Activated naive CD8-positive, alpha-beta T cell treated with anti-CD3 and anti-CD28 coated beads, Interleukin-2, amount 10 ng/mL, durations not matched to agents 7 days and 5 days (primary cell): Measurements from ENCODE around the gene OR2T2. TPM values are rescaled to one million over a fixed set of nuclear protein-coding genes. Genes with fewer than 3 reads are reported as not detected.
"Not testable (repeated sequence)": the region's sequence is repeated elsewhere in the genome, so short reads cannot be mapped to it uniquely, and the experiment has no call there.

Experiments
- ATAC-seq: fragments of 150-1000 bp; cut with Tn5 transposase; one replicate; pipeline ENCODE4 v1.10.0; 2021; ENCODE audit warnings: low read depth, moderate library complexity
- POLR2A ChIA-PET: fragments of 350-600 bp; sonication (Branson Sonifier 250); formaldehyde crosslinking; loops from one replicate; lab custom pipeline; 2021; ENCODE audit warnings: antibody characterized with exemption; lab: Charles Lee
- DNase-seq: peaks from one replicate; pipeline ENCODE4 v3.0.0; 2021
- H3K27ac Mint-ChIP-seq: one replicate; pipeline ENCODE4 v1.8.0; 2022; ENCODE audit warnings: mild to moderate bottlenecking, mixed read lengths
- H3K27me3 Mint-ChIP-seq: one replicate; pipeline ENCODE4 v1.8.0; 2022; ENCODE audit warnings: mild to moderate bottlenecking, moderate library complexity, mixed read lengths
- H3K36me3 Mint-ChIP-seq: one replicate; pipeline ENCODE4 v1.8.0; 2021; ENCODE audit warnings: mild to moderate bottlenecking, mixed read lengths
- H3K4me1 Mint-ChIP-seq: one replicate; pipeline ENCODE4 v1.8.0; 2021; ENCODE audit warnings: mixed read lengths
- H3K4me3 Mint-ChIP-seq: one replicate; pipeline ENCODE4 v1.8.0; 2022; ENCODE audit warnings: mild to moderate bottlenecking, moderate library complexity, mixed read lengths
- H3K9me3 Mint-ChIP-seq: one replicate; pipeline ENCODE4 v1.8.0; 2021; ENCODE audit warnings: mixed read lengths
- total RNA-seq, 2 experiments: library from RNA; stranded (reverse); gene quantifications; one replicate each; pipeline ENCODE4 v1.2.3, GENCODE V29; 2021

OR2T2 gene
- total RNA-seq, 2 experiments from 2014 or later = not detected

GRCh38 chr1:248436303-248436702 is 9.1 kb upstream of the OR2T2 start:
- H3K4me1 Mint-ChIP-seq, POLR2A ChIA-PET: not testable (repeated sequence)

GRCh38 chr1:248438668-248439067 is 6.8 kb upstream of the OR2T2 start:
- H3K27me3 Mint-ChIP-seq, H3K4me1 Mint-ChIP-seq, H3K9me3 Mint-ChIP-seq, POLR2A ChIA-PET, H3K36me3 Mint-ChIP-seq, DNase-seq, H3K27ac Mint-ChIP-seq, H3K4me3 Mint-ChIP-seq, ATAC-seq: not testable (repeated sequence)

More at GRCh38 chr1:248436303-248436702, 9.1 kb upstream of the OR2T2 start:
- H3K27me3 Mint-ChIP-seq, ATAC-seq, H3K27ac Mint-ChIP-seq, H3K36me3 Mint-ChIP-seq, H3K4me3 Mint-ChIP-seq, H3K9me3 Mint-ChIP-seq, DNase-seq: not testable (repeated sequence)

GRCh38 chr1:248439283-248439682 is 6.2 kb upstream of the OR2T2 start:
- DNase-seq, H3K9me3 Mint-ChIP-seq, H3K27me3 Mint-ChIP-seq, H3K36me3 Mint-ChIP-seq, POLR2A ChIA-PET, H3K27ac Mint-ChIP-seq, H3K4me3 Mint-ChIP-seq, H3K4me1 Mint-ChIP-seq, ATAC-seq: not testable (repeated sequence)

- H3K4me1 Mint-ChIP-seq, H3K27ac Mint-ChIP-seq, H3K9me3 Mint-ChIP-seq, H3K4me3 Mint-ChIP-seq, DNase-seq, H3K36me3 Mint-ChIP-seq, POLR2A ChIA-PET, ATAC-seq, H3K27me3 Mint-ChIP-seq: not testable (repeated sequence)
These were observed 2.7 kb upstream of the OR2T2 start for GRCh38 chr1:248442500-248443277.

GRCh38 chr1:248444603-248445002 is 834 bp upstream of the OR2T2 start:
- H3K4me3 Mint-ChIP-seq, POLR2A ChIA-PET, ATAC-seq, H3K4me1 Mint-ChIP-seq, H3K36me3 Mint-ChIP-seq, H3K27me3 Mint-ChIP-seq, DNase-seq, H3K27ac Mint-ChIP-seq, H3K9me3 Mint-ChIP-seq: not testable (repeated sequence)

GRCh38 chr1:248448409-248449074 is 3.1 kb downstream of the OR2T2 start:
- POLR2A ChIA-PET, H3K9me3 Mint-ChIP-seq, H3K27ac Mint-ChIP-seq, H3K27me3 Mint-ChIP-seq, H3K4me1 Mint-ChIP-seq, H3K4me3 Mint-ChIP-seq, ATAC-seq, H3K36me3 Mint-ChIP-seq, DNase-seq: not testable (repeated sequence)

- H3K27me3 Mint-ChIP-seq, H3K9me3 Mint-ChIP-seq, H3K4me3 Mint-ChIP-seq, ATAC-seq, H3K36me3 Mint-ChIP-seq, H3K27ac Mint-ChIP-seq, DNase-seq, POLR2A ChIA-PET, H3K4me1 Mint-ChIP-seq: not testable (repeated sequence)
These were observed 4.5 kb downstream of the OR2T2 start for GRCh38 chr1:248449821-248450465.

GRCh38 chr1:248450466-248451145 is 5.2 kb downstream of the OR2T2 start:
- ATAC-seq, H3K27ac Mint-ChIP-seq, H3K4me1 Mint-ChIP-seq, H3K4me3 Mint-ChIP-seq, H3K36me3 Mint-ChIP-seq, POLR2A ChIA-PET, H3K9me3 Mint-ChIP-seq, H3K27me3 Mint-ChIP-seq, DNase-seq: not testable (repeated sequence)

GRCh38 chr1:248453619-248454018 is 8.2 kb downstream of the OR2T2 start:
- H3K4me1 Mint-ChIP-seq, H3K4me3 Mint-ChIP-seq, H3K36me3 Mint-ChIP-seq, H3K9me3 Mint-ChIP-seq, DNase-seq, POLR2A ChIA-PET, H3K27me3 Mint-ChIP-seq, ATAC-seq: not testable (repeated sequence)
- peak overlapping the region; percentile 39 for H3K27ac Mint-ChIP-seq

- H3K27me3 Mint-ChIP-seq, DNase-seq, H3K4me3 Mint-ChIP-seq, H3K4me1 Mint-ChIP-seq, ATAC-seq, H3K36me3 Mint-ChIP-seq, H3K9me3 Mint-ChIP-seq, POLR2A ChIA-PET, H3K27ac Mint-ChIP-seq: not testable (repeated sequence)
These were observed 9.6 kb downstream of the OR2T2 start for GRCh38 chr1:248455045-248455444.

GRCh38 chr1:248456635-248457034 is 11.2 kb downstream of the OR2T2 start:
- DNase-seq, H3K27ac Mint-ChIP-seq, ATAC-seq, POLR2A ChIA-PET, H3K27me3 Mint-ChIP-seq, H3K4me3 Mint-ChIP-seq, H3K4me1 Mint-ChIP-seq, H3K9me3 Mint-ChIP-seq, H3K36me3 Mint-ChIP-seq: not testable (repeated sequence)

- H3K27ac Mint-ChIP-seq, H3K27me3 Mint-ChIP-seq, H3K4me1 Mint-ChIP-seq, H3K4me3 Mint-ChIP-seq, ATAC-seq, H3K9me3 Mint-ChIP-seq, H3K36me3 Mint-ChIP-seq, POLR2A ChIA-PET, DNase-seq: not testable (repeated sequence)
These were observed 13.7 kb downstream of the OR2T2 start for GRCh38 chr1:248459117-248459516.

- Mint-ChIP-seq H3K36me3 (peaks cover 11% of the 10 kb centered on the region), H3K4me3 (no peak overlapping the region), H3K9me3 (peaks cover 5% of the 10 kb centered on the region), H3K27me3 (no peaks in the 10 kb centered on the region), H3K27ac (no peak overlapping the region), H3K4me1 (no peaks in the 10 kb centered on the region)
- DNase-seq (no peak), ATAC-seq (no peak)
- POLR2A ChIA-PET = no interaction called here
These were observed 25.7 kb downstream of the OR2T2 start for GRCh38 chr1:248471154-248471553.
